Kidney epithelial cell (primary cell): Measurements from ENCODE around the gene SPOCD1. TPM values are rescaled to one million over a fixed set of nuclear protein-coding genes. Genes with fewer than 3 reads are reported as not detected.

Experiments used
- DNase-seq: peaks from one replicate; pipeline ENCODE4 v3.0.0-alpha.2; 2010; ENCODE audit warnings: low read depth
- H3K27me3 ChIP-seq: 2 replicates; pipeline ENCODE4 v1.6.0; 2011; ENCODE audit warnings: low read length; ENCODE audit not compliant: control insufficient read depth, insufficient read depth
- H3K36me3 ChIP-seq: 2 replicates; pipeline ENCODE4 v1.5.1; 2011; ENCODE audit warnings: low read length; ENCODE audit not compliant: control insufficient read depth, insufficient read depth
- H3K4me3 ChIP-seq: 2 replicates; pipeline ENCODE4 v1.5.1; 2011; ENCODE audit warnings: low read depth, mild to moderate bottlenecking, control low read depth, low read length
- total RNA-seq: library from RNA; depleted of rRNA; stranded (reverse); fragments of >200 nt; gene quantifications from 2 replicates; pipeline ENCODE4 v1.2.3, GENCODE V29; 2015
- TF ChIP-seq, protein P1 (sequence below): IDR thresholded peaks from 2 replicates; pipeline ENCODE4 v1.5.1; 2011; ENCODE audit warnings: mild to moderate bottlenecking, moderate library complexity, low read length, control low read depth, inconsistent platforms; ENCODE audit not compliant: insufficient read depth, poor library complexity, severe bottlenecking

The SPOCD1 gene
- total RNA-seq, 1 donor from 2014 or later, result 31.8 TPM

DNA sequence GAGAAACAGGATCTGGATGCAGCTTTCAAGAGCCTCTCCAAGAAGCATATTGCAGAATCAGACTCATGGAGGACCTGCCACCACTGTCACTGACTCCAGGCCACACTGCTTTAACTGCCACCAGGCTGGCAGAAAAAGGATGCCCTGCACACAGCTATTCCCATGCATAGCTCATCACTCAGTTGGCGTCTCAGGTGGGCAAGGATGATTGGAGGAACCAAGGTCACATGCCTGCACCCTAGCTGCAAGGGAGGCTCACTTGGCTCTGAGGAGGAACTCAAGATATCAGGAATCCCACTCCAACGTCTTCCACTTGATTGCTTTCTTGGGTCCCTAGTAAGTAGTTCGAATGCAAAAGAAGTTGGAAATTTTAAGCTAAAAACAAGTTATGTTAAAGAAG, 19.6 kb upstream of the SPOCD1 start:
- no peak overlapping the region for H3K4me3 ChIP-seq
- H3K36me3 ChIP-seq, result no peaks in the 10 kb centered on the region
- DNase-seq, result no peak
- peaks cover 1% of the 10 kb centered on the region for H3K27me3 ChIP-seq
- TF ChIP-seq, protein P1, sequence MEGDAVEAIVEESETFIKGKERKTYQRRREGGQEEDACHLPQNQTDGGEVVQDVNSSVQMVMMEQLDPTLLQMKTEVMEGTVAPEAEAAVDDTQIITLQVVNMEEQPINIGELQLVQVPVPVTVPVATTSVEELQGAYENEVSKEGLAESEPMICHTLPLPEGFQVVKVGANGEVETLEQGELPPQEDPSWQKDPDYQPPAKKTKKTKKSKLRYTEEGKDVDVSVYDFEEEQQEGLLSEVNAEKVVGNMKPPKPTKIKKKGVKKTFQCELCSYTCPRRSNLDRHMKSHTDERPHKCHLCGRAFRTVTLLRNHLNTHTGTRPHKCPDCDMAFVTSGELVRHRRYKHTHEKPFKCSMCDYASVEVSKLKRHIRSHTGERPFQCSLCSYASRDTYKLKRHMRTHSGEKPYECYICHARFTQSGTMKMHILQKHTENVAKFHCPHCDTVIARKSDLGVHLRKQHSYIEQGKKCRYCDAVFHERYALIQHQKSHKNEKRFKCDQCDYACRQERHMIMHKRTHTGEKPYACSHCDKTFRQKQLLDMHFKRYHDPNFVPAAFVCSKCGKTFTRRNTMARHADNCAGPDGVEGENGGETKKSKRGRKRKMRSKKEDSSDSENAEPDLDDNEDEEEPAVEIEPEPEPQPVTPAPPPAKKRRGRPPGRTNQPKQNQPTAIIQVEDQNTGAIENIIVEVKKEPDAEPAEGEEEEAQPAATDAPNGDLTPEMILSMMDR, result no peak

GRCh38 chr1:31834501-31834900, 18.7 kb upstream of the SPOCD1 start:
- Histone ChIP-seq H3K4me3 (no peak overlapping the region), H3K36me3 (no peaks in the 10 kb centered on the region), H3K27me3 (peaks cover 7% of the 10 kb centered on the region)
- no peak for DNase-seq
- TF ChIP-seq, protein P1, result no peak

- Histone ChIP-seq H3K36me3 (no peaks in the 10 kb centered on the region), H3K27me3 (peaks cover 11% of the 10 kb centered on the region), H3K4me3 (no peak overlapping the region)
- DNase-seq, result no peak
- TF ChIP-seq, protein P1, result no peak
Measured at GRCh38 chr1:31831397-31832378, 15.9 kb upstream of the SPOCD1 start.

DNA sequence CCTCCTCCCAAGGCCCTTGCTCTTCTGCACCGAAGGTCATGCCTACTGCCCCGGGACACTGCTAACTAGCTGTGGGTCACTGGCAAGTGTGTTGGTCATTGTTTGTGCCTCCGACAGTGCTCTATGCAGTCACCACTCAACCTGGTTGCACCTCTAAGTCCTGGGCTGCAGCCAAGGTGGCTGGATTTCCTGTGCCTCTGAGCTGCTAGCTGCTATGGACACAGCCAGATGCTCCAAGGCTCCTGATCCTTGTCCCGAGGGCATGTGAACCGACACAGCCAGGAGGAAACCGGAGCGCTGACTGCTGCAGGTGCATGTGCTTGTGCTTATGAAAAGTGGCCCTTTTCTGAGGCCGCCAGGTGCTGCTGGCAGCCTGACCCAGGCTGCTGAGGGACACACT, 14.7 kb upstream of the SPOCD1 start:
- no peak for DNase-seq
- no peak overlapping the region for H3K4me3 ChIP-seq
- H3K36me3 ChIP-seq, result no peaks in the 10 kb centered on the region
- H3K27me3 ChIP-seq, result peaks cover 11% of the 10 kb centered on the region
- TF ChIP-seq, protein P1, result no peak

GRCh38 chr1:31830065-31830464, 14.2 kb upstream of the SPOCD1 start:
- TF ChIP-seq, protein P1, result no peak
- H3K27me3 ChIP-seq, result peaks cover 11% of the 10 kb centered on the region
- H3K36me3 ChIP-seq, result no peaks in the 10 kb centered on the region
- DNase-seq, result no peak
- no peak overlapping the region for H3K4me3 ChIP-seq
